ENCODE data around the gene EPHA8.

DNA sequence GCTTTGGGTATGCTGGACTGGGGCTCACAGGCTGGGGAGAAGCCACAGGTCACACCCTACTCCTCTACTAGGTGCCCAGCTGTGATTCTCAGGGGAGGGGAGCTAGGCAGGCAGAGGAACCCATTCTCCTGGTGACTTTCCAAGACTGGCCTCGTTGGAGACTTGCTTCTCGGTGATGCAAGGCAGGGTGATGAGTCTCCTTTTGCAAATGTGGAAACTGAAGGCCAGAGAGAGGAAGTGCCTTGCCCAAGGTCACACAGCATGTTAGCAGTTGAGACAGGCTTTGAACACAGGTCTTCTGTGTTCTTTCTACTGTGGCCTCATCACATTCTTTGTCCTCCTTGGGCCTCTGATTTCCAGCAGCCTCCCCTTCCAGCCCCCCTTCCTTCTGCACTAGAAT, 52.6 kb downstream of the EPHA8 start:
- TF ChIP-seq, protein P1, sequence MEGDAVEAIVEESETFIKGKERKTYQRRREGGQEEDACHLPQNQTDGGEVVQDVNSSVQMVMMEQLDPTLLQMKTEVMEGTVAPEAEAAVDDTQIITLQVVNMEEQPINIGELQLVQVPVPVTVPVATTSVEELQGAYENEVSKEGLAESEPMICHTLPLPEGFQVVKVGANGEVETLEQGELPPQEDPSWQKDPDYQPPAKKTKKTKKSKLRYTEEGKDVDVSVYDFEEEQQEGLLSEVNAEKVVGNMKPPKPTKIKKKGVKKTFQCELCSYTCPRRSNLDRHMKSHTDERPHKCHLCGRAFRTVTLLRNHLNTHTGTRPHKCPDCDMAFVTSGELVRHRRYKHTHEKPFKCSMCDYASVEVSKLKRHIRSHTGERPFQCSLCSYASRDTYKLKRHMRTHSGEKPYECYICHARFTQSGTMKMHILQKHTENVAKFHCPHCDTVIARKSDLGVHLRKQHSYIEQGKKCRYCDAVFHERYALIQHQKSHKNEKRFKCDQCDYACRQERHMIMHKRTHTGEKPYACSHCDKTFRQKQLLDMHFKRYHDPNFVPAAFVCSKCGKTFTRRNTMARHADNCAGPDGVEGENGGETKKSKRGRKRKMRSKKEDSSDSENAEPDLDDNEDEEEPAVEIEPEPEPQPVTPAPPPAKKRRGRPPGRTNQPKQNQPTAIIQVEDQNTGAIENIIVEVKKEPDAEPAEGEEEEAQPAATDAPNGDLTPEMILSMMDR (optimal IDR thresholded peaks at IDR 0.05 in 1 of 3, IDR thresholded peaks at IDR 0.05 in 1 of 3, conservative IDR thresholded peaks at IDR 0.05 in 1 of 3; ENCODE audit: extremely low read depth in 1 of 3, insufficient read depth in 2 of 3, low read length in 3 of 3): no peak
- no peak for TF ChIP-seq EZH2 (IDR thresholded peaks at IDR 0.05; ENCODE audit: low read length)

Data from keratinocyte (primary cell).